ENCODE results near the gene AHDC1.

AHDC1 gene

DNA sequence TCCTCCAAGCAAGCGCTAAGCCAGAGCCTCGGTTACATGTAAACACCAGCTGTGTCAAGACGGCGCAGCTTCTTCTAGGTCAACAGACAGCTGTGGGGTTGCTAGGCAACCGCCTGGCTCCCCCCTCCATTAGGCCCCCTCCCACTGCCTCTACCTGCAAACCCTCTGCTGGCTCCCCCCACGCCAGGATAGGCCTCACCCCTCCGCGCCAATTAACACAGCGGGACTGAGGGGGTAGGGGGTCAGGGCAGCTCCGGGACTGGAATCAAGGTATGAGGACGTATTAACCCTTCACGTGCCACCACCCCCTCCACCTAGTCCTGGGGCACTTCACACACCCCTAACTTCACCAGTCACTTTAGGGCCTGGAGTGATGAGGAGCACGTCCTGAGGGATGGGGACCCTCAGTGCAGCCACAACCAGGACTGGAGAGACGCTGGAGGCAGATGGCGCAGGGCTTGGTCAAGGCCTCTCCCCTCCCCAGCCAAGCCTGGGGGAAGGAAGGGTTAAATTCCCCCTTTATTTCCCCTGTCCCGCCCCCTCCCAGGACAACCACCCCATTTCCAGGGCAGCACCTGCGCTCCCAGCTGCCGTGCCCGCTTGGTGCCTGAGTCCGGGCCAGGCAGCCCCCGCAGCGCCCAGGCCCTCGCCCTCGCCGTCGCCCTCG lies 76.6 kb downstream of the AHDC1 start:
- peak; percentile 93 for DNase-seq

DNA sequence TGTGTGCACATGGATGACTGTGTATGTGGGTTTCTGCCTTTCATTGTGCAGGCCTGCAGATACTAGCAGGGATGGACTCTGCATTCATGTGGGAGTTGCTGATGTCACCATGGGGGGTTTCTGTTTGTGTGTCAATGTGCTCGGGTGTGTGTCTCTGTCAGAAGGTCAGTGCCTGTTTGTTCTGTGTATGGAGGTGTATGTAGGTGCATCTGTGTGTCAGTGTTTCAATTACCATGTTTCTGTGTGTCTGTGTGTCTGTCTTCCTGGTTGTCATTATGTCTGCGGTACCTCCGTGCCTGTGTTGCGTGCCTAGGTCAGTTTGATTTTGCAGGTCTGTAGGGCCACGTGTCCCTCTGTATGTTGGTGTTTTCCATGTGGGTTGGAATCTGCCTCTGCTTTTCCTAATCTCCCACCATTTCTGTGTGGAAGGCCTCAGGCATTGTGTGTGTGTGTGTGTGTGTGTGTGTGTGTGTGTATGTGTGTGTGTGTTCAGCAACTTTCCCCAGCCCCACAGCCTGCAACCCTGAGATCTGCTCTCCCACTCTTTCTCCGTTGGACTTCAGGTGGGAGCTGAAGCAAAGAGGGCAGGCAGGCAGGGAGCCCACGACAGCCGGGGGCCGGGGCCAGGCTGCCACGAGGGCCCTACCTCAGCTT lies 77.2 kb downstream of the AHDC1 start:
- DNase-seq, result no peak

DNA sequence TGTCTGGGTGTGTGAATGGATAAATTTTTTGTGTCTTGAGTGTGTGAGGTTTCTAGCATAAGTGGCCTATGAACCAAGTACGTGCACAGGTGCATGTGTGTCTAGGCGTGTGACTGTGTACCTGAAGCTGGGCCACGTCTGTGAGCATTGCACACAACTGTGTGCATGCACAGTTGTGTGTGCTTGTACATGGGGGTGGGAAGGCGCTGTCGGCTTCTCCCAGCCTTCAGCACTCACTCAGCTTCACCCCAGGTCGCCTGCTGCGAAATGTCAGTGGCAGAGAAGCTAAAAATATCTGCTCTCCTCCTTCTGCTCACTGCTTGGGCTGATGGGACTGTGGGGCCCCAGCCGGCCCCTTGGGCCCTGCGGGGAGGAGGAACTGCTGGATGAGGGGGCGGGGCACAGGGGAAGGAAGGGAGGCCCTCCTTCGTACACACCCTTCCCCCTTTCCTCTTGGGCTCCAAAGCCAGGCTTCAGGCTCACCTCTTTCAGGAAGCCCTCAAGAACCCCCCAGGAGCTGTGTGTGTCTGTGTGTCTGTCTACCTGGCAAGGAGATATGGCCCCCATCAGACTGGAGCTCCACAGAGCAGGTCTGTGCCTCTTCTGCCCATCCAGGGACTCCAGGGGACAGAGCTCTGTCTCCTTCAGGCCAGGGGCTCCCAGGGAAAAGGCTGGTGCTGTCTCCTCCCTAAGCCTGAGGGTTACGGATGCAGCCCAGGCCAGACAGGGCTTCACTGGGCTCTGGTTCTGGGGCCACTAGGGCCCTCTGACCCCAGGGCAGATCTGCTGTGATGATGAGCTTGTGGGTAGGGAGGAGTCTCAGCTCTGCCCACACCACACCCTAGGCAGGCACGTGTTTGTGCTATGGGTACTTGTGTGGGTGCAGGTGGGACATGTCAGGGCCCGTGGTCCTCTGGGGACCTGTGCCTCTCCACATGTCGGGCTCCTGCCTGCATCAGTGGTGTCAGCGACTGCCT lies 78.4 kb downstream of the AHDC1 start:
- no peak for DNase-seq

DNA sequence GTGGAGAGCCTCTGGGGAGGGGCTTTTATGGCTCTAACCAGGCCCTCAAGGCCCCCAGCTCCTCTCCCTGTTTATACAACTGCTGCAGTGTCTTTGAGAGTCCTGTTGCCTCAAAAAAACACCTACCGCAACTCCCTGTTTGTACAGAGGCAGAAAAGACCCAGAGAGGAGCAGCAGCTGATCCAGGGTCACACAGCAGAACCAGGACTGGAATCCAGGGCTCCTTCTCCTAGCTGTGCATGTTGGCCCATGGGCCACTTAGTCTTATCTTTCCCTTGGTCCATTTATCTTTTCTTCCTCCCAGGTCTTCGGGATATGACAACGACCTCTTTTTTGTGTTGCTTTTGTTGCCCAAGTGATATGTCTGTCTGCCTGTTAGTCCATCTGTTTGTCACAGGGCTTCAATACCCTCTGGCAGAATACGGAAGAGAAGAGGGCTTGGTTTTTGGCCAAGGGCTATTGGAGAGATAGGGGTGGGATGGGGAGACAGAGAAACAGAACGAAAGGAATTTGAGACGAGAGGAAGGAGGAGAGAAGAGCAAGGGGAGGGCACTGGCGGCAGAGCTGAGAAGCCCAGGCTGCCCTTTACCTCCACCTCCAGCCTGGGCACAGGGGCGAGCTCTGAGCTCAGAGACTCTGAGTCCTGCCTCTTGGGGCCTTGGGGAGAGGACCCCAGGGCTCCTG lies 80.5 kb downstream of the AHDC1 start:
- DNase-seq, result no peak

DNA sequence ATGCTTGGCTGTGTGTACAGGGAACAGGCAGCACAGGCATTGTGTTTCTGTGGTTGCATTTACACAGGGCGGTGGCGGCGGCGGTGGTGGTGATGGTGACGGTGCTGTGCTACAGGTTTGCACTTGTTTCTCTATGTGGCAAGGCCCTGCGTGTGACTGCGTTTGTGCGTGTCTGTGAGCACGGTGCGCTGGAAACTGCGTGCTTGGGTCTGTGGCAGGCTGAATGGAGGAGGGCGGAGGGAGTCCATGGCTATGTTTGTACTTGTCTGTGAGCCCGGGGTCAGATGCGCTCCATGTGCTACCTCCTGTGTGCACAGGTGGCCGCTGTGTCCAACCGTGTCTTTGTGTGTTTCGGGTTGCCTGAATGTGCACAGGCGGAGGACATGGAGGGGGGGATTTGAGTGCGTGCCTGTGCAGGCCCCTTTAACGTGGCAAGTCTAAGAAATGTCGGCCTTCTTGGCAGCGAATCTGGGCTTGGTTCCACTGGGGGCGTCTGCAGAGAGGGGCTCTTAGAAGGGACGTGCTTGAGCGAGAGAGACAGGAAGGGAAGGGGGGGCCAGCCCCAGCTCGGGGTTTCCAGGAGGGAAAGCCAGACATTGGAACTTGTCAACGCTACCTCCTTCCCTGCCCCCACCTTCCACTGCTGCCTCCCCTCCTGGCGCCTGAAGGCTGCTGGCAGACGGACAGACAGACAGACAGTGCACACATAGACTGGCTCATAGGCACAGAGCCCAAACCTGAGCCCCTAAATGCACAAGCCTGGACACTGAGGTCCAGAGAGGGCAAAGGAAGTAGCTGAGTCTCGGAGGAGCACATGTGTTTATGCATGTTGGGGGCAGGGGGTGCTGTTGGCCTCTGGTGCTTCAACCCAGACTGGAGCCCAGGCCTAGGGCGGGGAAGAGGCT lies 81.3 kb downstream of the AHDC1 start:
- peak; percentile 74 for DNase-seq

DNA sequence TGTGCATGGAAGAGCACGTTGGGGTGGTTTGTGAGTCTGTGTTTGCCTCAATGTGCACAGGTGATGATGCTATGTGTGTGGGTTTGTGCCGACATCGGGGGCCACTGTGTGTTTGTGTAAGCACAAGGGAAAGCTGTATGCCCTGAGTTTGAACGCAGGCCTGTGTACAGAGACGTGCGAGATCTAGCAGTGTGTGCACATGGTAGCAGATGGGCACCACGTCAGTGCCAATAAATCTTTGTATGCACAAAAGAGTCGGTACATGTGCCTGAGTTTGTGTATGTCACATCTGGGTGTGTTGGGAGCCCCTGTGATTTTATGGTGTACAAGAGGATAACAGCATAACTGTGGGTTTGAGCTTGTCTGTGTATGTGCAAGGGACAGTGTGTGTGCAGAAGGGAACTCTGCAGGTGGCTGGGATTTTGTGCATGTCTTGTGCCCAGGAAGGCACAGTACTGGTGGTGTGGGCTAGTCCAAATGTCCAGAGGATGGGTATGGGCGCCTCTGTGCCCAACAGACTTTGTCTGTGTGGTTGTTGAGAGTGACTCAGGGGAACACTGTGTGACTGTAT lies 82.0 kb downstream of the AHDC1 start:
- no peak for DNase-seq

DNA sequence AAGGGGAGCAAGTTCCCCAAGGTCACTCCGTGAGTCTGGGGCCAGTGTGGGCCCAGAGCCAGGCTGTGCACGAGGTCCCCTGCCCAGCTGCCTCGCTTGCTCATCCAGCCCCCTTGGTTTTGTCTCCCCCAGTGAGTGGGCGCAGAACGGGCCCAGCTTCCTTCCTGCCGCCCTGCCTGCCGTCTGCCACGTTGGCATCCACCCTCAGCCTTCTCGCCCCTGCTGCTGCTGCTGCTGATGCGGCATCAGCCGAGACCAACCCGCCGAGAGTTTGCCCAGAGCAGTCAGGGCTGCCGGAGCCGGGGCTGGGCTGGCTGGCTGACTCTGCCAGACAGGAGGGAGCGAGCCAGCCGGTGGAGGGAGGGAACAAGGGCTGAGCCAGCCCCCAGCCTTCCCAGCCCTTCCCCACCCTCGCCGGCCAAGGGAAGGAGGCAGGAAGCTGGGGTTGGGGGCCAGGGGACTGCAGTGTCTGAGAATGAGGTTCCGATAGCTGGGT lies 82.6 kb downstream of the AHDC1 start:
- DNase-seq, result no peak

DNA sequence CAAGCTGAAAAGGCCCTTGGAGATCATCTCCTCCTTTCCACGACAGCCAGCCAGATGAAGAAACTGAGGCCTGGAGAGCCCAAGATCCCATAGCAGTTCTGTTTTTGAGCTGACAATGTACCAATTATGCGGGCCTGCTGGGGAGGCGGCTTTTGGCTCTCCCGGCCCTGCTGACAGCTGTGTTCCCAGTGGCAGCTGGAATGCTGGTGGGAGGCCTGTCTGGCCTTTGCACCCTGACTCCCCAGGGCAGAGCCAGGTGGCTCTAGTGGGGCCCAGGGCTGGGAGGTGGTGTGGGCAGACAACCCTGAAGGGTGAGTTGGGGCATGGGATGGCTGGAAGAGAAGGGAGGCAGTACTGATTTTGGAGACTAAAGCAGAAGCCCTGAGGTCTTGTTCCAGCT lies 83.3 kb downstream of the AHDC1 start:
- DNase-seq, result no peak

DNA sequence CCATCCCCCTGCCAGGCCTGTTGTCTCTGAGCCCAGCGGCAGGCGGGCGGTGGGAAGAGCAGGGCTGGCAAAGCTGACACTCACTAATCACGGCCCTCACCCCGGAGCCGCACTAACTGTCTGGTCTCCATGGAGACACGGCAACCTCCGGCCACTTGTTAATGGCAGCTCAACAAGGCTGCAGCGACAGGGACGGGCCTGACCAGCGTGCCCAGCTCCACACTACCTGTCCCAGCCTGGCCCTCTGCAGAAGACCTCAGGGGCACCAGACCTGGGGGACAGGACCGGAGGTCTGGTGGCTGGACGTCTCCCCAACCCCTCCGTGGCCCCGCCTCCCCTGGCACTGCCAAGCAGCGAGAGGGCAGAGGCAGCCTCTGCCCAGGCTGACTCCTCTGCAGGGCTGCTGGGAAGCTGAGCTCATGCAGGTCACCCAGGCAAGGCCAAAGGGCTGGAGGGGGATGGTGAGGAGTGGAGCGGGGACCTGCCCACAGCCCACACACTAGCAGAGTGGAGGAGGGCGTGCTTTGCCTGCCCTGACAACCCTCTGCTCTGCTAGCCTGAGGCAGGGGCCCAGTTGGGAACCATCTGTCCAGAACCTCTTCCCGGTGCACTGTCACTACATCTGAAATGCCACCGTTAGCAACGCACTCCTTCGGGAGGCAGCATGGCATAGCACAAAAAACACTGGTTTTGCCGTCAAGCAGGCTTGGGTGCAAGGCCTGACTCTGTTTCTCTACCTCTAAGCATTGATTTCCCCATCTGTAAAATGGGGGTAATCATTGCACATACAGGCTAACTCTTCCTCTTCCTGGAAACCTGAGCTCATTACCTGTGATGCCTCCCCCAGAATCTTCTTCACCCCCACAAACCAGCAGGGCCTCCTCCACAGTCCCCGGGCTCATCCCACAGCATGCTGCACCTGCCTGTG lies 84.3 kb downstream of the AHDC1 start:
- peak; percentile 41 for DNase-seq

DNA sequence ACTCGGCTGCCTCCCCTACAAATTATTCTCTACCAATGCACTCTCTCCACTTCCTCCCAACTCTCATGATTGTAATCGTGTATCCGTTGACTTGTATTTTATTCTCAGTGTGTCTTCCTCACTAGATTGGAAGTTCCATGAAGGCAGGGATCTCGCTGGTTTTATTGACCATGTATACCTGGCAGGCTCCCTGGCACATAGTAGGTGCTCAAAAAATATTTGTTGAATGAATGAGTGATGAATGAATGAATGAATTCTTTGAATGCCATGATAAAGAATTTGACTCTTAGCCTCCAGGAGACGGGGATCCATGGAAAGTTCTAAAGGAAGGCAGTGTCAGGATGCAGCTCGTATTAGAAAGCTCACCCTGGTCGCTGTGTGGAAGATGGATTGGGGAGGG lies 85.1 kb downstream of the AHDC1 start:
- DNase-seq, result no peak

DNA sequence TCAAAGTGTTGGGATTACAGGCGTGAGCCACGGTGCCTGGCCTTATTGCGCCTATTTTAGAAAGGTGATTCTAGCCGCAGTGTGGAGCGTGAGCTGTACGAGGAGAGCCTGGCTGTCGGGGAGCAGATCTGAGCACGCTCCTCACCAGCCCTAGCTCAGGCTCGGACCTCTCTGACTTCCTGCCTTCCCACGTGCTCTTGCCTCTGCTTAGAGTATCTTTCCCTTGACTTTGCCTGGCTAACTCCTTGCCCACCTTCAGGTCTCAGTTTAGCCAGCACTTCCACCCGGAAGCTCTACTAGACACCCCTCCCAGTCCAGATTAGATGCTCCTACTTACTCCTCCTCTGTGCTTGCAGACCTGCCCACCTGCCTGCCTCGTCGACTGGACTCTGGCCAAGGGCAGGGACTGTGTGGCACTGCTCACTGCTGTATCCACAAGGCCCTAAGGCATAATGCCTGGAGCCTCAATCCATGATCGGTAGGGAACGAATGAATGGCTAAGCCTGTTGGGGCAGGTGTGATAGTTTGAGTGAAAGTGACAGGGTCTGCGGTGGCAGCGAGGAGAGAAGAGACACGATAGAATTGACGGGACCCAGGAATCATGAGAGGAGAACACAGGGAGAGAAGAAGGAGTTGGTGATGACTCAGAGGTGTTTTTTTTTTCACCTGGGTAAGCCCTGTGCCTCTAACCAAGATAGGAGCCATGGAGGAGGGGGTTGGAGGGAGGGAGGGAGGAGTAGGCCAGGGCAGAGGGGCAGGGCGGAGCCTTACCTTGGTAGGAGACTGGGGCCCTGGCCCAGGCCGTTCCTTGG lies 85.8 kb downstream of the AHDC1 start:
- no peak for DNase-seq

DNA sequence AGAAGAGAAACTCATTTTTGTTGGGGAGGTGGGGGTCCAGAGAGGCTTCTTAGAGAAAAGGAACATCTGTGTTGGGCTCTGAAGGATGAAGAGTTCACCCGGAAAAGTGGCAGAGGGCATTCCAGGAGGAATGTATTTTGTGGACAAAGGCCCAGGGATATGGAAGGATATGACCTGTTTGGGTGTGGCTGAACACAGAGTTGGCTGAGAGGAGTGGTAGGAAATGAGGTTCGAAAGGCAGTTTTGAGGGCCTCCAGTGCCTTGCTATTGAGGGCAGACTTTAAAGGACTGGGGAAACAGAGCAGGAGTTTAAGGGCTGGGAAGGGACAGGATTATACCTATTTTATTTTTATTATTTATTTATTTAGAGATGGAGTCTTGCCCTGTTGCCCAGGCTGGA lies 86.6 kb downstream of the AHDC1 start:
- DNase-seq, result no peak

DNA sequence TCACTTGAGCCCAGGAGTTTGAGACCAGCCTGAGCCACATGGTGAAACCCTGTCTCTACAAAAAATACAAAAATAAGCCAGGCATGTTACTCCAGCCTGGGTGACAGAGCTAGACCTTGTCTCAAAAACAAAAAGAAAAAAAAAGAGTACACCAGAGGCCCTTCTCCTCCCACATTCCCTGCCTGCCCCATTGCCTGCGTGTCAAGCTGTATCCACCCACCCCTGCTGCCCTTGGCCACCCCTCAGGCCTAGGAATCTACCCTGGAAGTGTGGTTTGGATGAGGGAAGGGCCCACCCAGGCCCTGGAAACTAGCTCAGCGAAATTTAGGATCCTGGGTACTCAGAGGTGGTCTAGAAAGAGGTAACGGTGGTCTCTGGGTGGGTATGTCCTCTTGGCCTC lies 88.3 kb downstream of the AHDC1 start:
- DNase-seq, result no peak

DNA sequence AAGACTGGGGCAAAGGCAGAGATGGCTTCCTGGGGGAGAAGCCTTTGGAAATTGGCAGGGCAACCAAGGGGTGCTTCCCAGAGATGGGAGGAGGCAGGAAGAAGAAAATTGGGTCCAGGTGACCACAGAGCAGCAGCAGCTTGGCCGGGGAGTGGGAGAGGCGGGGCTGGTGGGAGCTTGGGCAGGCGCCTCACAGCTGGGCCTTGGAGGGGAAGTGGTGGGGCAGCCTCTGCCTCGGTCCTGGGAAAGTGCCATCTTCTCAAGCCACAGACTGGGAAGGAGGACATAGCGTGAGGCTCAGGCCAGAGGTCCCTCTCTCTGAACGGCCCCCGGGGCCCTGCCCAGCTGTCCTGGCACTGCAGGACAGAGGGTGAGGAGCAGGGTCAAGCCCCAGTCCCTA lies 90.0 kb downstream of the AHDC1 start:
- DNase-seq, result no peak

DNA sequence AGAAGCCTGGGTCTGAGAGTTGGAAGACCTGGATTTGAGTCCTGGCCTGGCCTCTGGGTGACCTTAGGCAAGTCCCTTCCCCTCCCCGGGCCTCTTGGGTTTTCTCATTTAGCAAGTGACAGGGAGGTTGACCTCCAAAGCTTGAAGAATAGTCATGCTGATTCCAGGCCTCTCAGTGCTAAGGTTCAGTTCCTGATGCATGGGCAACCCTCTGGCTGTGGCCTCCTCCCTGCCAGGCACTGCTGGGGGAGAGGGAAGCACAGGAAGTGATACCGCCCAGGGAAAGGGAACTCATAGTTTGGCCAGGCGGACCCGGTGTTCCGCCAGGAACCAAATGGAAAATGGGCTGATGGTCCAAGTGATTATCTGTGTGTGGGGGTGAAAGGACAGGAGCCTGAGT lies 90.4 kb downstream of the AHDC1 start:
- DNase-seq, result no peak

DNA sequence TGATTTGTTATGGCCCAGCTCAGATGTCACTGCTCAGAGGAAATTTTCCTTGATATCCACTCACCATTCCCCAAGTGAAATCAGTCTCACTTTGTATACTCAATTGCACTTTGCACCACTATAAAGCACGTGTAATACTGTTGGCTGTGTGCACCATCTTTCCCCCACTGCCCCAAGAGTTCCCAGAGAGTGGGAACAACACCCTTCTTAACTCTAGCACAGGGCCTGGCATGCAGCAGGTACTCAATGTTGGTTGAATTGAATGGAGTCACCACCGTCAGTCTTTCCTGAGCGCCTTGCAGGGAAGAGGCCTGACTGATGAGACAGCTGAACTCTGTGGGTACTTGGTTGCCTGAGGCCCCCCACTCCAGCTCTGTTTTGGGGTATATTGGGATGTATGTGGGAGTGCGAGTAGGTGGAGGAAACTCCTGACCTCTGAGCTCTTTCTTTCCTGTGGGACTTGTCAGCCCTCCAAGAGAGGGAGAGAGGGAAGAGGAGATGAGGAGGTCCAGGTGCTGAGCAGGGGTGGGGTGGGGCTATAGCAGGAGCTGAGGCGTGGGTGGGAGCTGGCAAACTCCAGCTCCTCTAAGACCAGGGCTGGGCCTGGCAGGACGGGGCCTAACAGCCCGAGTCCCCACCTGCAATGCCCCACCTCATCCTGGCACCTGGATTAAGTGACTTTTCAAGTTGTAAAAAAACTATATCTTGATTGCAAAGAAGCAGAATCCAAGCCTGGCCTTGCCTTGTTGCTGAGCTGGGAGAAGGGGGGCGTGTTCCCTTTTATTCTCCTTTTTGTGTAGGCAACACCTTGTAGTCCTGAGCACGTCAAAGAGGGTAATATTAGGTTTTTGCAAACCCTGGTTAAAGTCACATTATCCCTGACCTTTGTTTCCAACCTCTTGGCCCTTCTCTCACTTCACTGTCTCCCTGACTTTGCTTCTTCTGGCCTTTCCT lies 94.5 kb downstream of the AHDC1 start:
- no peak for DNase-seq

DNA sequence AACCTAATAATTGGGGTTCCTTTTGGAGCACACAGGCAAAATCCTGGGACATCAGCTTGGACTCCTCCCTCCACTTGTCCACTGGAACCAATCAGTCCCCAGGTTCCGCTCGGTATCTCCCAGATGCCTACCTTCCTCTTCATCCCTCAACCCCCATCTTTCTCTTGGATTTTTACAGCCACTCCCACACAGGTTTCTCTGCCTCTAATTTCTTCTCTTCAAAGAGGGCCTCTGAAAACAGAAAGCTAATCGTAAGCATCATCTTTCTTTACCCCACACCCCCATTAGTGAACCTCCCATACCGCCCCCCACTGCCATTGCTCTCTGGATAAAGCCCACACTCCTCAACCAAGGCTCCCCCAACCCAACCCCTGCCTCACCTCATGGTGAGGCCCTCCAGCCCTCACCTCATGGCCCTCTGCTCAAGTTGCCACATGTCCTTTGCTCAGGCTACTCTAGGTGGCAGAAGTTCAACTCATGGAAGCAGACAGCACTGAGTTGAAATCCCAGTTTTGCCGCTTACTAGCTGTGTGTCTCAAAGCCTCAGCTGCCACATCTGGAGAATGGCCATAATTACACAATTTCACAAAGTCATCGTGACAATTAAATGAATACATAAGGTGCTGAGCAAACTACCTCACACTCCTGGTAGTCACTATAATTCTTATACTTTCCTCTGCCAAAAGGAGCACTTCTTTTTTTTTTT lies 95.8 kb downstream of the AHDC1 start:
- DNase-seq, result no peak

DNA sequence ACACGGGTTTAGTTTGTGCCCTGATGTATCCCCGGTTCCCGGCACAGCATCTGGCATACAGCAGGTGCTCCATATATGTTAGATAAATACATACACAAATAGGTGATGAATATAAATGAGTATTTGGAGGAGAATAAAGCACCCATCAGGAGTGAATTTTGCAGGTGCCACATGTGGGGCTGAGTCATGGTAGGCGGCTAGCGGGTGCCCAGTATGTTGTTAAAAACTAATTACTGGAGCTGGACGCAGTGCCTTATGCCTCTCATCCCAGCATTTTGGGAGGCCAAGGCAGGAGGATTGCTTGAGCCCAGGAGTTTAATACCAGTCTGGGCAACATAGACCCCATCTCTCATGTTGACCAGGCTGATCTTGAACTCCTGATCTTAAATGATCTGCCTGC lies 97.2 kb downstream of the AHDC1 start:
- DNase-seq, result no peak
